ENCODE measurements around the gene FANCC.

The FANCC gene

GRCh38 chr9:95139126-95139525 lies 178.4 kb downstream of the FANCC start:
- Mint-ChIP-seq H3K9me3 (no peaks in the 10 kb centered on the region), H3K27me3 (no peaks in the 10 kb centered on the region), H3K36me3 (ENCODE audit: low read depth) (peaks cover 7% of the 10 kb centered on the region), H3K4me3 (no peak overlapping the region), H3K4me1 (ENCODE audit: low read depth) (no peaks in the 10 kb centered on the region), H3K27ac (no peak overlapping the region)
- intact Hi-C loops (cut with micrococcal nuclease), result no loop called here

GRCh38 chr9:95138474-95138873 lies 179.0 kb downstream of the FANCC start:
- H3K27ac Mint-ChIP-seq, result no peak overlapping the region
- intact Hi-C loops (cut with micrococcal nuclease), result no loop called here

GRCh38 chr9:95137587-95138145 lies 179.8 kb downstream of the FANCC start:
- H3K36me3 Mint-ChIP-seq (ENCODE audit: low read depth), result peaks cover 7% of the 10 kb centered on the region
- H3K27me3 Mint-ChIP-seq, result no peaks in the 10 kb centered on the region
- H3K4me1 Mint-ChIP-seq (ENCODE audit: low read depth), result no peaks in the 10 kb centered on the region
- H3K9me3 Mint-ChIP-seq, result no peaks in the 10 kb centered on the region
- H3K27ac Mint-ChIP-seq, result no peak overlapping the region
- intact Hi-C loops (cut with micrococcal nuclease), result no loop called here
- no peak overlapping the region for H3K4me3 Mint-ChIP-seq

More at GRCh38 chr9:95138474-95138873, 179.0 kb downstream of the FANCC start:
- Mint-ChIP-seq H3K4me1 (ENCODE audit: low read depth) (no peaks in the 10 kb centered on the region), H3K27me3 (no peaks in the 10 kb centered on the region), H3K36me3 (ENCODE audit: low read depth) (peaks cover 7% of the 10 kb centered on the region), H3K4me3 (no peak overlapping the region), H3K9me3 (no peaks in the 10 kb centered on the region)

GRCh38 chr9:95135756-95136155 lies 181.8 kb downstream of the FANCC start:
- no peak overlapping the region for H3K27ac Mint-ChIP-seq
- H3K4me3 Mint-ChIP-seq, result no peak overlapping the region
- intact Hi-C loops (cut with micrococcal nuclease), result no loop called here
- H3K4me1 Mint-ChIP-seq (ENCODE audit: low read depth), result peaks cover 5% of the 10 kb centered on the region
- no peaks in the 10 kb centered on the region for H3K27me3 Mint-ChIP-seq
- peaks cover 7% of the 10 kb centered on the region for H3K36me3 Mint-ChIP-seq (ENCODE audit: low read depth)
- H3K9me3 Mint-ChIP-seq, result no peaks in the 10 kb centered on the region

GRCh38 chr9:95134457-95134881 lies 183.0 kb downstream of the FANCC start:
- intact Hi-C loops (cut with micrococcal nuclease), result no loop called here
- Mint-ChIP-seq H3K4me1 (ENCODE audit: low read depth) (peaks cover 5% of the 10 kb centered on the region), H3K27me3 (no peaks in the 10 kb centered on the region), H3K27ac (no peak overlapping the region), H3K9me3 (no peaks in the 10 kb centered on the region), H3K4me3 (no peak overlapping the region), H3K36me3 (ENCODE audit: low read depth) (peaks cover 7% of the 10 kb centered on the region)

- H3K36me3 Mint-ChIP-seq (ENCODE audit: low read depth), result peaks cover 7% of the 10 kb centered on the region
These were observed 184.2 kb downstream of the FANCC start for GRCh38 chr9:95133325-95133705.

DNA sequence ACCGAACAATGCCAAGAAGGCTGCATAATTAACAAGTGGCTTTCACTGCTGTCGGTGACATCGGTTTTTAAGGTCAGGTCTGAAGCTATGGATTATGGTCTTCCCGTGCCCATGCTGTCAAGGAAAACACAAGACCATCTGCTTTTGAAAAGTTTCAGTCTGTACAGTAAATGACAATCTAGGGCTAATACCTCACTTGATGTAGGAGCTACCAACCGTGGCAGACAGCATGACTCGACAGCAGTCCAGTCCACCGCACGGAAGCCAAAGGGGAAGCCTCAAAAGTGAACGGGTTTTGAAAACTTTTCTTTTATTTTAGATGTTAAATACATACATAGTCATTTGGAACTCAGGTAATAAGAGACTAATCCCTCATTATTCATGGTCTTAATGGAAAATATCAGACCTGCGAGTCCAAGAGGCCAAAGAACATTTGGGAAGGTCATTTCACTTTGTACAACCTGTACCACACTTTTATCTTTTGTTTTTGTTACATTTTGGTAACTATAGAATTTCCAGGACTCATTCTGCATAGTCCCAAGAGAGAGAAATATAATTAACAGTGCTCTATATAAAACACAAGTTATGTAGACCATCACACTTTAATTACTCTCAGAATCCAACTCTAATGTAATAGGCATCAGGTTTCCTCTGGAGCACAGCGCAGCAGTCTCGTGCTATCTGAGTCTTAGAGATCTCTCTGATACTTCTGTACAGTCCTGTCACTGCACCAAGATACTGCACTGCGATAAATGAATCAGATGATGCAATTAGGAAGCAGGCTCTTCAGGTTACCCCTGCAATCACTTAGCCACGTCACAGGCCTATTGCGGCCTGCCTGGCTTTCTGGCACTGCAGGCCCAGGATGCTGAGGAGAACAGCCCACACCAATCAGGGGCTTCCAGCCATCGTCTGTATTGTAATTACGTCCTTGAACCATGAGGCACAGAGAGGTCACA lies 184.9 kb downstream of the FANCC start:
- no peaks in the 10 kb centered on the region for H3K27me3 Mint-ChIP-seq
- H3K36me3 Mint-ChIP-seq (ENCODE audit: low read depth), result peaks cover 4% of the 10 kb centered on the region
- H3K4me3 Mint-ChIP-seq, result no peak overlapping the region
- peaks cover 6% of the 10 kb centered on the region for H3K4me1 Mint-ChIP-seq (ENCODE audit: low read depth)
- no peak overlapping the region for H3K27ac Mint-ChIP-seq
- no peaks in the 10 kb centered on the region for H3K9me3 Mint-ChIP-seq
- intact Hi-C loops (cut with micrococcal nuclease), result no loop called here

More at GRCh38 chr9:95133325-95133705, 184.2 kb downstream of the FANCC start:
- Mint-ChIP-seq H3K9me3 (no peaks in the 10 kb centered on the region), H3K4me3 (no peak overlapping the region), H3K4me1 (ENCODE audit: low read depth) (peaks cover 5% of the 10 kb centered on the region), H3K27me3 (no peaks in the 10 kb centered on the region), H3K27ac (no peak overlapping the region)
- intact Hi-C loops (cut with micrococcal nuclease), result no loop called here

DNA sequence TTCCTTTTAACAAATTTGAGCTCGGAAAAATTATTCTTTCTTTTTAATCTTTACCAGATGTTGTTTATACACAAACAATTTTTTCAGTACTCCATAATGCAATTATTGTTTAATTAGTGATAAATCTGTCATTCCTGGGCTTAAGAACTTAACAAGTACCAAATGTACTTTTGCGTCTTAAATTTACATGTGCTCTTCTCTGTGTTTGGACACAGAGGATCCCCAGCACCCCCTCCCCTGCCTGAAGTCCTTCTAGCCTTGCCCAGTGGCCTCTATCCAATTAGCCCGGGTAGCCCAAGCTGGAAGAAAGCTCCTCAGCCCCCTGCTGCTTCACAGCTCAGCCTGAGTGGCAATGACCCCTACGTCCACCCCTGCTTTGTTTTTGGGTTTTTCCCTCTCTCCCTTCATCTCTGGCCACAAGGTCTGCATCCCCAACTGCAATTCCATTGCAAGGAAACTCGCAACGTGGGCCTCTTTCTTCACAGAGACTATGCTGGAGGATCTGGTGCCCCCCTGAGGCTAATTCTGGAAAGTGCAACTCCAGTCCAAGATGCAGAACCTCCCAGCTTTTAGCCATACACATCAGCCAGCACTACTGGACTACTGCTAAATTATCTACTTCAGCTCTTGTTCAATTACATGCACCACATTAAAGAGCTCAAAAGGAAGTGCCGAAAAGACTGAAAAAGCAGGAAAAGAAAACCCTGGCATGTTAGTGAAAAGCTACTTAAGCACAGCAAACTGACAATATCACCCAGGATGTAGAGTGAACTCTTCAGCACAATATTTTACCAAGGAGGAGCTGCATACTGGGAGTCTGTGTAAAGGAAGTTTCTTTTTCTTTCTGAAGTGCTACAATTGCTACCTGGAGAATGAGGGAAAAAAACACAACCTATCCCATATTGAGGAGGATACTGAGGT lies 186.2 kb downstream of the FANCC start:
- Mint-ChIP-seq H3K9me3 (no peaks in the 10 kb centered on the region), H3K36me3 (ENCODE audit: low read depth) (no peaks in the 10 kb centered on the region), H3K27me3 (peaks cover 3% of the 10 kb centered on the region), H3K4me3 (no peak overlapping the region), H3K27ac (no peak overlapping the region), H3K4me1 (ENCODE audit: low read depth) (peaks cover 10% of the 10 kb centered on the region)
- intact Hi-C loops (cut with micrococcal nuclease), result no loop called here

DNA sequence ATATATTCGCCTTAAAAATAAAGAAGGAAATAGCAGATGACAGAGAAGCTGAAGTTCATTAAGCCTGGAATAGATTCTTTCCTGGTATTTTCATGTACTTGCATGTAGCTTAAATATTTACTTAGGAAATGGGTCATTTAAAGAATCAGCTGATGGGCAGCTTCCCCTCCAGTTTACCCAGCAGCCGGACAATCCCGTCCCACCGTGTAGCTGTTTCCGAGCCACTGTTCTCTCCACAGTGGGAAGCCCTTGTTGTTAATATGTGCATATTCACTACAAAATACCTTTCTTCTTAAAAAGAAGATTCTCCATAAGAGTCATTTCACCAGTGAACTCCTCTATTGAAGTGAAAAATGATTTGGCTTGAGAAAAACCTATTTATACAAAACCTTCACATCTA lies 187.0 kb downstream of the FANCC start:
- Mint-ChIP-seq H3K36me3 (ENCODE audit: low read depth) (no peaks in the 10 kb centered on the region), H3K27ac (no peak overlapping the region), H3K27me3 (peaks cover 3% of the 10 kb centered on the region), H3K4me3 (no peak overlapping the region), H3K4me1 (ENCODE audit: low read depth) (peaks cover 10% of the 10 kb centered on the region), H3K9me3 (no peaks in the 10 kb centered on the region)
- intact Hi-C loops (cut with micrococcal nuclease), result no loop called here

GRCh38 chr9:95129476-95130291 lies 187.8 kb downstream of the FANCC start:
- Mint-ChIP-seq H3K4me1 (ENCODE audit: low read depth) (peaks cover 10% of the 10 kb centered on the region), H3K9me3 (no peaks in the 10 kb centered on the region), H3K36me3 (ENCODE audit: low read depth) (no peaks in the 10 kb centered on the region), H3K27me3 (peaks cover 3% of the 10 kb centered on the region), H3K27ac (no peak overlapping the region), H3K4me3 (no peak overlapping the region)
- intact Hi-C loops (cut with micrococcal nuclease), result loop anchor here (5.0 kb wide), 2 partner anchors 462 to 577 kb away; no protein-coding TSS in a partner anchor

- peaks cover 10% of the 10 kb centered on the region for H3K4me1 Mint-ChIP-seq (ENCODE audit: low read depth)
- no peak overlapping the region for H3K4me3 Mint-ChIP-seq
- H3K27me3 Mint-ChIP-seq, result peaks cover 3% of the 10 kb centered on the region
- H3K27ac Mint-ChIP-seq, result no peak overlapping the region
- no peaks in the 10 kb centered on the region for H3K36me3 Mint-ChIP-seq (ENCODE audit: low read depth)
- no peaks in the 10 kb centered on the region for H3K9me3 Mint-ChIP-seq
- intact Hi-C loops (cut with micrococcal nuclease), result loop anchor here (5.0 kb wide), 2 partner anchors 461 to 576 kb away; no protein-coding TSS in a partner anchor
These were observed 189.4 kb downstream of the FANCC start for GRCh38 chr9:95128177-95128524.

DNA sequence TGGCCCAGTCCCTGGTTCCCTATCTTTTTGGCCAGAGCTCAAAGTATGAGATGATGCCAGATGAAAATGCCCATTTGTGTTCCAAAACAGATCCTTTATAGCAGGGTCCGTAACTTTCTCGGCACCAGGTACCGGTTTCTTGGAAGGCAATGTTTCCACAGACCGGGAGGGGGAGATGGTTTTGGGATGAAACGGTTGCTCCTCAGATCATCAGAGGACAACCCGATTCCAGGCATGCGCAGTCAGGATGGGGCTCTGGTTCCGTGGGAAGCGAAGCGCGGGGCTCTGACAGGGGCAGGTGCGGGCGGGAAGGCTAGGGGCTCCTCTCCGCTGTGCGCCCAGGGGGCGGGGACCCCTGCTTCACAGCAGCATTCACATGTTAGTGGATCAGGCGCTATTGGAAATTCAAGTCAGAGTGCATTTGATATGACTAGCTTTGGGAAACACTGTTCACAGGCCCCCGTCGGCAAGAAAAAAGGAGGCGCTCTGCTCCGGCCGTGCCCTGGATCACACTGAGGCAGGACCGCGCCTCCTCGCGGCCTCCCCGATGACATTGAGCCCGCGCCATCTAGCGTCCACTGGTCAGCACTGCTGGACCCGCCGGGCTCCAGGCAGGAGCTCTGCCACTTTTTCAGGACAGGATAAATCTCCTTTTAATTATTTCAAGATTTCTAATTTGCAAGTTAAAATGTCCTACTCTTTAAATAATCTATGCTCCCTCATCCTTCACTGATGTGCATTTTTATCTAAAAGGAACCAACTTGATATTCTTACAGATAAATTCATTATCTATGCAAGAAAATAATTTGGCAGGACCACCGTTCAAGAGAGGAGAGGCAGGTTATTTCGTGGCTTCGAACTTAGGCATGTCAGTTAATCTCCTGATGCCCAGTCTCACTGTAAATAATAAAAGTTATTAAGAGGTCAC lies 190.0 kb downstream of the FANCC start:
- Mint-ChIP-seq H3K4me3 (peak overlapping the region; percentile 33), H3K27ac (no peak overlapping the region), H3K36me3 (ENCODE audit: low read depth) (no peaks in the 10 kb centered on the region), H3K4me1 (ENCODE audit: low read depth) (peaks cover 10% of the 10 kb centered on the region), H3K27me3 (peaks cover 3% of the 10 kb centered on the region), H3K9me3 (no peaks in the 10 kb centered on the region)
- intact Hi-C loops (cut with micrococcal nuclease), result loop anchor here (1.0 to 5.0 kb wide), 4 partner anchors 344 to 575 kb away; no protein-coding TSS in a partner anchor

Measured in dendritic cell treated with granulocyte-macrophage colony-stimulating factor and Interleukin-4, amounts not matched to agents 40 ng/mL and 50 ng/mL, for 4 days (primary cell).